Upper lobe of left lung (tissue), 6 donors: ENCODE results near the gene RAB39B. TPM values are rescaled to one million over a fixed set of nuclear protein-coding genes. Genes with fewer than 3 reads are reported as not detected.

Experiments used
- ATAC-seq, 2 donors: fragments of 200-7000 bp; cut with Tn5 transposase; one replicate each; pipeline ENCODE4 v1.9.1; 2022; ENCODE audit warnings: mild to moderate bottlenecking in 2 of 2, moderate library complexity in 2 of 2; ENCODE audit not compliant: low FRiP score in 2 of 2
- DNase-seq, 2 donors: peaks; one replicate each; pipeline ENCODE4 v3.0.0-alpha.2; 2019 to 2020
- H3K27ac ChIP-seq, 4 donors: fragments of 200-600 bp; sonication (generic); one replicate each; pipeline ENCODE4 v1.5.1; 2016 to 2019
- H3K27me3 ChIP-seq, 4 donors: fragments of 200-600 bp; sonication (generic); one replicate each; pipeline ENCODE4 v1.5.1; 2017 to 2019
- H3K36me3 ChIP-seq, 4 donors: fragments of 200-600 bp; sonication (generic); one replicate each; pipeline ENCODE4 v1.5.1; 2016 to 2019
- H3K4me1 ChIP-seq, 4 donors: fragments of 200-600 bp; sonication (generic); one replicate each; pipeline ENCODE4 v1.5.1; 2018 to 2019
- H3K4me3 ChIP-seq, 4 donors: fragments of 200-600 bp; sonication (generic); one replicate each; pipeline ENCODE4 v1.5.1; 2017 to 2019; ENCODE audit warnings: mild to moderate bottlenecking in 2 of 4, moderate library complexity in 1 of 4
- H3K9me3 ChIP-seq, 4 donors: fragments of 200-600 bp; sonication (generic); one replicate each; pipeline ENCODE4 v1.5.1; 2018 to 2019
- CTCF ChIP-seq, 6 experiments: fragments of 450-650 bp in 4 of 6; fragments of 200-600 bp in 2 of 6; sonication (generic) in 2 of 6; IDR thresholded peaks; one replicate each; pipeline ENCODE4 v1.5.1; 2016 to 2019; ENCODE audit warnings: antibody characterized with exemption in 6 of 6
- EP300 ChIP-seq, 4 donors: sonication (generic); formaldehyde crosslinking; IDR thresholded peaks; one replicate each; pipeline ENCODE4 v1.5.1; 2017; ENCODE audit warnings: antibody characterized with exemption in 4 of 4, control low read depth in 2 of 4
- POLR2A ChIP-seq, 4 donors: fragments of 450-650 bp; IDR thresholded peaks; one replicate each; pipeline ENCODE4 v1.5.1; 2016 to 2017; ENCODE audit warnings: antibody characterized with exemption in 4 of 4, mild to moderate bottlenecking in 2 of 4
- POLR2AphosphoS5 ChIP-seq, 2 donors: sonication (generic); formaldehyde crosslinking; IDR thresholded peaks; one replicate each; pipeline ENCODE4 v1.5.1; 2017; ENCODE audit warnings: antibody characterized with exemption in 2 of 2
- WGBS, 2 donors: methylation state at CpG; one replicate each; pipeline ENCODE4 v1.1.5; 2017 to 2018; 5-methylcytosine and 5-hydroxymethylcytosine counted together
- total RNA-seq, 6 donors: library from RNA; depleted of rRNA in 4 of 6; stranded (reverse); fragments of >200 nt in 4 of 6; gene quantifications; one replicate each; pipeline versions ENCODE4 v1.1.0 to v1.2.1, GENCODE V29; 2016 to 2021
- donor health status: DM: no; HTN: no; CAD: no; lungs with moderate emphysema.
- donor health status: DM: no; HTN: yes; CAD: no; lungs with severe emphysema.

The RAB39B gene
- total RNA-seq: 1 to 10 TPM in 1 of 6 donors, under 1 TPM in 4, not detected in 1; 0.30 to 1.2 (median 0.44) TPM

- WGBS, 2 donors: 0 to 32% methylated on average over 8 to 56 of the region's 58 CpGs
- peak within 1 kb of the TSS in 3 of 4 donors; percentile 43 to 53 (median 48) for H3K4me3 ChIP-seq
- DNase-seq (peak; percentile 38 to 86), ATAC-seq (peak; percentile 69 to 86)
- H3K27me3 ChIP-seq: no peaks in the 10 kb centered on the region
- H3K4me1 ChIP-seq: peaks cover 0 to 10% (median 0%) of the 10 kb centered on the region in 4 donors
- peak within 1 kb of the TSS in 2 of 4 donors; percentile 49 to 59 for H3K27ac ChIP-seq
- TF ChIP-seq CTCF (IDR thresholded peaks at IDR 0.05) (no peak), POLR2AphosphoS5 (IDR thresholded peaks at IDR 0.05) (no peak), POLR2A (IDR thresholded peaks at IDR 0.05) (no peak), EP300 (IDR thresholded peaks at IDR 0.05) (no peak)
- no peaks in the 10 kb centered on the region for H3K9me3 ChIP-seq
- no peaks in the 10 kb centered on the region for H3K36me3 ChIP-seq
Measured at GRCh38 chrX:155263854-155264628, at the start of gene RAB39B. Gene RAB39B (minus strand): TSS chrX:155264491. CDS start chrX:155264288, 203 bp downstream.

GRCh38 chrX:155313766-155314165, 49.5 kb upstream of the RAB39B start:
- DNase-seq: no peak

GRCh38 chrX:155293771-155294170, 29.5 kb upstream of the RAB39B start:
- no peak overlapping the region for H3K4me3 ChIP-seq
- H3K36me3 ChIP-seq: peaks cover 0 to 7% (median 0%) of the 10 kb centered on the region in 4 donors
- H3K4me1 ChIP-seq: no peaks in the 10 kb centered on the region
- no peak overlapping the region for H3K27ac ChIP-seq
- H3K9me3 ChIP-seq: no peaks in the 10 kb centered on the region
- TF ChIP-seq EP300 (IDR thresholded peaks at IDR 0.05): no peak
- TF ChIP-seq POLR2AphosphoS5 (IDR thresholded peaks at IDR 0.05): no peak
- no peak for TF ChIP-seq CTCF (IDR thresholded peaks at IDR 0.05)
- no peak for TF ChIP-seq POLR2A (IDR thresholded peaks at IDR 0.05)
- no peak for DNase-seq
- no peak for ATAC-seq
- no peaks in the 10 kb centered on the region for H3K27me3 ChIP-seq

More at GRCh38 chrX:155313766-155314165, 49.5 kb upstream of the RAB39B start:
- no peak for TF ChIP-seq POLR2A (IDR thresholded peaks at IDR 0.05)
- no peak for TF ChIP-seq POLR2AphosphoS5 (IDR thresholded peaks at IDR 0.05)
- no peak for TF ChIP-seq EP300 (IDR thresholded peaks at IDR 0.05)
- TF ChIP-seq CTCF (IDR thresholded peaks at IDR 0.05): no peak
- no peak for ATAC-seq
- WGBS, 2 donors: 79% methylated on average over 4 of the region's 4 CpGs; no CpG with 5 or more reads in 1 of the 2 donors
- Histone ChIP-seq H3K4me1 (no peaks in the 10 kb centered on the region), H3K36me3 (no peaks in the 10 kb centered on the region), H3K27me3 (no peaks in the 10 kb centered on the region), H3K4me3 (no peak overlapping the region), H3K9me3 (peaks cover 0 to 3% (median 0%) of the 10 kb centered on the region in 4 donors), H3K27ac (no peak overlapping the region)

GRCh38 chrX:155279873-155280272, 15.6 kb upstream of the RAB39B start:
- no peak for ATAC-seq
- H3K9me3 ChIP-seq: no peaks in the 10 kb centered on the region
- no peaks in the 10 kb centered on the region for H3K27me3 ChIP-seq
- H3K36me3 ChIP-seq: peaks cover 0 to 51% (median 2%) of the 10 kb centered on the region in 4 donors
- TF ChIP-seq POLR2A (IDR thresholded peaks at IDR 0.05) (no peak), POLR2AphosphoS5 (IDR thresholded peaks at IDR 0.05) (no peak), EP300 (IDR thresholded peaks at IDR 0.05) (no peak), CTCF (IDR thresholded peaks at IDR 0.05) (no peak)
- H3K4me1 ChIP-seq: no peaks in the 10 kb centered on the region
- H3K27ac ChIP-seq: no peak overlapping the region
- WGBS, 2 donors: 96 to 100% methylated on average over 1 of the region's 1 CpG
- no peak for DNase-seq
- no peak overlapping the region for H3K4me3 ChIP-seq
